NCI-H526 (cell line): ENCODE results near the gene BRSK1.

Source experiments
- DNase-seq, 2 experiments: peaks; one replicate each; lab custom pipeline; 2025; lab: John Stamatoyannopoulos, UW

The BRSK1 gene

GRCh38 chr19:55283548-55284377, at the start of gene BRSK1:
BRSK1 (plus strand) TSS chr19:55283997; CDS start chr19:55284443, 446 bp downstream.
- peak; percentile 49 to 87 for DNase-seq

DNA sequence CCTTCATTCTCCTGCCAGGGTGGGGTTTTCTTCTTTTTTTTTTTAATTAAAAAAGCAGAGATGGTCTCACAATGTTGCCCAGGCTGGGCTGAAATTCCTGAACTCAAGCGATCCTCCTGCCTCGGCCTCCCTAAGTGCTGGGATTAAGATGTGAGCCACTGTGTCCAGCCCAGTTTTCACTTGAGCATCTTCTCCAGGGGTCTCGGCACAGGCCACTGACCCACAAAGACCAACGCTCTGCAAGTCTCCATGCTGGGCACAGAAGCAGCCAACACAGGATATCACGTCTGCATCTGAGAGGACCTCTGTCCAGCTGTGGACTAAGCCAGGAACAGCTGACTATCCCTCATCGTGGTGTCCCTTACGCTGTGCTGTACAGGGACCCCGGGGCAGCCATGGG, 45.8 kb upstream of the BRSK1 start:
- no peak for DNase-seq

- no peak for DNase-seq
Measured at GRCh38 chr19:55239004-55239403, 44.8 kb upstream of the BRSK1 start.

- DNase-seq, result no peak
Measured at GRCh38 chr19:55240713-55241020, 43.1 kb upstream of the BRSK1 start.

- no peak for DNase-seq
Measured at GRCh38 chr19:55241143-55241934, 42.5 kb upstream of the BRSK1 start.

DNA sequence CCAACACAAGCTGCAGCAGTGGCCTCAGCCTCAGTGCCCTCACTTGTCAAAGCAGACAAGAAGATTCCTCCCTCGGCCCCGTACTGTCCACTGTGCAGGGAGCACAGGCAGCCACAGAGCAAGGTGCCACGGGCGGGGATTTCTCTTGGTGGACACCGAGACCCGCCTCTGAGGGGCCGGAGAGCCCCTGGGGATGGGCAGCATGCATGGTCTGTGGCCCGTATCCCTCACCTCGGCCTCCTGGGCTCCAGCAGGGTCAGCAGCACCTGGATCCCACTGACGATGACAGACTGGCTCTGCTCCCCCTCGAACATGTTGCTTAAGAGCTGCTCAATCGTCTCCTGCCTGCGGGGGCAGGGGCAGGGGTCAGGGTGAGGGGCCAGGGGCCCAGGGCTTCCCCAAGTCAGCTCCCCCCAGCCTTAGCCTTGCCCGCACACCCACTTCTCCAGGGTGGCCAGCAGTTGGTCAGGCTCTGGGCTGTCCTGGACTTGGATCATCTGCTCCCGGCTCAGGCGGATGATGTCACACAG, 41.8 kb upstream of the BRSK1 start:
- DNase-seq, result no peak

DNA sequence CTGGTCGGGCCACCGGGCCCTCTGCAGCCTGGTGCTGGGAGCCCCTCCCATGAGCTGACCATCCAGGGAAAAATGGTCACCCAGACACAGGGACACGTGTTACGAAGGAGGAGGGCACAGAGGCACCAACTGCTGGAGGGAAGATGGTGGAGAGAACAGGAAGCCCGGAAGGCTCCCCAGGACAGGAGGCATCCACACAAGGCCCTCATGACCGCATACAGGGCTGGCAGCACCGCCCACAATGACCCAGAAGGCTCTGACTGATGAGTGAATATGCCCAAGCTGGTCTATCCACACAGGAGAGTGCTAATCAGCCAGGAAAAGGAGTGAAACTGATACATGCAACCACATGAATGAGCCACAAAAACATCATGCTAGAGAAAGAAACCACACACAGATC, 41.3 kb upstream of the BRSK1 start:
- no peak for DNase-seq

- DNase-seq, result no peak
Measured at GRCh38 chr19:55244004-55244680, 39.7 kb upstream of the BRSK1 start.

- no peak for DNase-seq
Measured at GRCh38 chr19:55245236-55245904, 38.4 kb upstream of the BRSK1 start.

- no peak for DNase-seq
Measured at GRCh38 chr19:55246462-55247451, 37.0 kb upstream of the BRSK1 start.

GRCh38 chr19:55247621-55248099, 36.1 kb upstream of the BRSK1 start:
- DNase-seq, result no peak

- no peak for DNase-seq
Measured at GRCh38 chr19:55248166-55248675, 35.6 kb upstream of the BRSK1 start.

- no peak for DNase-seq
Measured at GRCh38 chr19:55248704-55249103, 35.1 kb upstream of the BRSK1 start.

DNA sequence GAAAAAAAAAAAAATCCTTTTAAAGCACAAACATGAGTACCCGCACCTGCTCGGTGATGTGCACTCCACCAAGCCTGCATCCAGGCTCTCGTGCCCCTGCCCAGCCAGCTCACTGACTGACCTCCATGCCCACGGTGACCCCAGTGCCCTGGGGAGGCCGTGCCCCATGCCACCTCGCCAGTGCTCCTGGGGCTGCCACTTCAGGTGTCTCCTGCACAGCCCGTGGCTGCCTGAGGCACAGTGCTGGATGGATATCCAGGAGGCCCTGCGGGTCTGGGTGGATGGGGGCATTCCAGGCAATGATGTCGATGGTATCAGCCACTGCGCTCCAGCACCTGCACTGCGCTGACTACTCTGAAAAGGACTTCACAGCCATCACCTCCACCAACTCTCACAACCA, 34.0 kb upstream of the BRSK1 start:
- DNase-seq, result no peak

- DNase-seq, result no peak
Measured at GRCh38 chr19:55250262-55251036, 33.3 kb upstream of the BRSK1 start.

DNA sequence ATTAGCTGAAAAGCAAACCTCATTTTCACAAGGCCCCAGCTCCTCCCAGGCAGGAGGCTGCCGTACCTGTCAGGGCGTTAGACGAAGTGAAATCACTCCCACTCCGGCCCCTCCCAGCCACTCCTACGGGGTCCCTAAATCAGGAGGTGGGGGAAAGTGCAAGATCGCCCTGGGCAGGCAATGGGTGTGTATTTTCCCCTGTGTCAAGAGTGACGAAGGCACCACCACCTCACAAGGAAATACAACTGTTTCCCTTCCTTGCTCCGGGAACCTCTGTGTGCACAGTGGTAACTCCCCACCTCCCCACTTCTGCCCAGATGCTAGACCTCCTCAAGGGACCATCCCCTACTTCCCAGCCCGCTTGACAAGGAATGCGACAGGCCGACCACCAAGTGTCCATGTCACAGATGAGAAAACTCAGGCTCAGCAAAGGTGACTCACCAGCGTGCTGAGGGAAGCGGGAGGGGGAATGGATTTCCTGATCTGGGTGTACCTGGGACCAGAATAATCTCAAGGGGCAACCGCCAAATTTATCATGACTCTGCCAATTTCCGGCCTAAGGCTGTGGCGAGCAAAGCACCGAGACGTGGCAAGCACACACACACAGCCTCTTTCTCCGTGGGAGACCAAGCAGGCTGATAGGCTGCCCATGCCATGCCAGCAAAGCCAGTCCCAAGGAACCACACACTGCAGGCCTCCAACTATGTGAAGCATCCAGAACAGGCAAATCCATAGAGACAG, 32.3 kb upstream of the BRSK1 start:
- DNase-seq, result no peak

- no peak for DNase-seq
Measured at GRCh38 chr19:55252760-55253663, 30.8 kb upstream of the BRSK1 start.
